ENCODE data around the gene PKNOX1. TPM values are rescaled to one million over a fixed set of nuclear protein-coding genes. Genes with fewer than 3 reads are reported as not detected.
"Not testable (repeated sequence)": the region's sequence is repeated elsewhere in the genome, so short reads cannot be mapped to it uniquely, and the experiment has no call there.

PKNOX1 gene
- total and polyA plus RNA-seq, 7 experiments from 2014 or later: 14.7 to 24.7 (median 19.4) TPM

- ATAC-seq (no peak), DNase-seq (no peak)
- Mint-ChIP-seq H3K9me3 (peaks cover 0 to 2% (median 0%) of the 10 kb centered on the region in 11 donors), H3K36me3 (peaks cover 3 to 10% (median 4%) of the 10 kb centered on the region in 5 donors), H3K27me3 (no peaks in the 10 kb centered on the region), H3K4me1 (peaks cover 6 to 47% (median 31%) of the 10 kb centered on the region in 7 donors), H3K4me3 (peak overlapping the region in 5 of 10 donors; percentile 3 to 35 (median 10)), H3K27ac (peak overlapping the region in 6 of 9 donors; percentile 4 to 91 (median 47))
- peaks cover 0 to 7% (median 0%) of the 10 kb centered on the region in 3 experiments for H3K36me3 ChIP-seq (ENCODE audit: control insufficient read depth in 2 of 3, insufficient read depth in 3 of 3, low read length in 3 of 3)
- H3K4me3 ChIP-seq (ENCODE audit: low read length): no peak overlapping the region
- ChIA-PET CTCF (interaction anchor here (0.6 kb wide), 1 partner anchor 674 kb away, joined by 4 read pairs; no protein-coding TSS in a partner anchor), POLR2A (no interaction called here)
- peak overlapping the region; percentile 2 for H3K27ac ChIP-seq (ENCODE audit: low read depth, low read length)
- intact Hi-C loops (cut with micrococcal nuclease): loop anchor here in 1 of 2 donors (1.0 kb wide), 1 partner anchor 8 kb away; no protein-coding TSS in a partner anchor
- H3K4me1 ChIP-seq (ENCODE audit: control insufficient read depth in 2 of 2, insufficient read depth in 2 of 2, low read length in 2 of 2): no peaks in the 10 kb centered on the region
- H3K27me3 ChIP-seq (ENCODE audit: control insufficient read depth in 2 of 2, insufficient read depth in 2 of 2, low read length in 2 of 2): no peaks in the 10 kb centered on the region
- H3K9me3 ChIP-seq (ENCODE audit: control insufficient read depth in 2 of 3, low read length in 3 of 3): no peaks in the 10 kb centered on the region
These were observed 8.7 kb downstream of the PKNOX1 start for GRCh38 chr21:42983103-42983502.

GRCh38 chr21:42983869-42984268 lies 9.5 kb downstream of the PKNOX1 start:
- H3K27ac Mint-ChIP-seq: no peak overlapping the region
- peaks cover 6 to 46% (median 30%) of the 10 kb centered on the region in 7 donors for H3K4me1 Mint-ChIP-seq

GRCh38 chr21:42986125-42986783 lies 11.9 kb downstream of the PKNOX1 start:
- Histone ChIP-seq H3K36me3 (ENCODE audit: control insufficient read depth in 2 of 3, insufficient read depth in 3 of 3, low read length in 3 of 3) (no peaks in the 10 kb centered on the region), H3K27me3 (ENCODE audit: control insufficient read depth in 2 of 2, insufficient read depth in 2 of 2, low read length in 2 of 2) (no peaks in the 10 kb centered on the region), H3K4me1 (ENCODE audit: control insufficient read depth in 2 of 2, insufficient read depth in 2 of 2, low read length in 2 of 2) (no peaks in the 10 kb centered on the region), H3K27ac (ENCODE audit: low read depth, low read length) (no peak overlapping the region), H3K9me3 (ENCODE audit: control insufficient read depth in 2 of 3, low read length in 3 of 3) (no peaks in the 10 kb centered on the region), H3K4me3 (ENCODE audit: low read length) (no peak overlapping the region)
- intact Hi-C loops (cut with micrococcal nuclease): no loop called here
- Mint-ChIP-seq H3K9me3 (peaks cover 0 to 2% (median 0%) of the 10 kb centered on the region in 11 donors), H3K4me1 (peaks cover 0 to 39% (median 22%) of the 10 kb centered on the region in 7 donors), H3K27ac (no peak overlapping the region), H3K27me3 (no peaks in the 10 kb centered on the region), H3K4me3 (no peak overlapping the region), H3K36me3 (peaks cover 0 to 4% (median 0%) of the 10 kb centered on the region in 5 donors)
- ChIA-PET CTCF (interaction anchor here (0.8 kb wide), 1 partner anchor 393 kb away, joined by 3 read pairs; no protein-coding TSS in a partner anchor), POLR2A (no interaction called here)
- DNase-seq (no peak), ATAC-seq (no peak)

More at GRCh38 chr21:42983869-42984268, 9.5 kb downstream of the PKNOX1 start:
- no peak overlapping the region for H3K4me3 Mint-ChIP-seq
- peaks cover 3 to 10% (median 4%) of the 10 kb centered on the region in 5 donors for H3K36me3 Mint-ChIP-seq
- Histone ChIP-seq H3K27ac (ENCODE audit: low read depth, low read length) (no peak overlapping the region), H3K27me3 (ENCODE audit: control insufficient read depth in 2 of 2, insufficient read depth in 2 of 2, low read length in 2 of 2) (no peaks in the 10 kb centered on the region), H3K4me1 (ENCODE audit: control insufficient read depth in 2 of 2, insufficient read depth in 2 of 2, low read length in 2 of 2) (no peaks in the 10 kb centered on the region), H3K9me3 (ENCODE audit: control insufficient read depth in 2 of 3, low read length in 3 of 3) (no peaks in the 10 kb centered on the region), H3K4me3 (ENCODE audit: low read length) (no peak overlapping the region), H3K36me3 (ENCODE audit: control insufficient read depth in 2 of 3, insufficient read depth in 3 of 3, low read length in 3 of 3) (peaks cover 0 to 4% (median 0%) of the 10 kb centered on the region in 3 experiments)
- no peaks in the 10 kb centered on the region for H3K27me3 Mint-ChIP-seq
- CTCF ChIA-PET: interaction anchor here (0.6 kb wide), 1 partner anchor 675 kb away, joined by 4 read pairs; no protein-coding TSS in a partner anchor
- POLR2A ChIA-PET: no interaction called here
- ATAC-seq (no peak), DNase-seq (no peak)
- intact Hi-C loops (cut with micrococcal nuclease): loop anchor here in 1 of 2 donors (1.0 kb wide), 1 partner anchor 9 kb away; no protein-coding TSS in a partner anchor
- H3K9me3 Mint-ChIP-seq: peaks cover 0 to 2% (median 0%) of the 10 kb centered on the region in 11 donors

GRCh38 chr21:42988236-42988965 lies 14.0 kb downstream of the PKNOX1 start:
- Histone ChIP-seq H3K4me1 (ENCODE audit: control insufficient read depth in 2 of 2, insufficient read depth in 2 of 2, low read length in 2 of 2) (no peaks in the 10 kb centered on the region), H3K9me3 (ENCODE audit: control insufficient read depth in 2 of 3, low read length in 3 of 3) (no peaks in the 10 kb centered on the region), H3K27ac (ENCODE audit: low read depth, low read length) (no peak overlapping the region), H3K27me3 (ENCODE audit: control insufficient read depth in 2 of 2, insufficient read depth in 2 of 2, low read length in 2 of 2) (no peaks in the 10 kb centered on the region), H3K36me3 (ENCODE audit: control insufficient read depth in 2 of 3, insufficient read depth in 3 of 3, low read length in 3 of 3) (no peaks in the 10 kb centered on the region), H3K4me3 (ENCODE audit: low read length) (no peak overlapping the region)
- ChIA-PET CTCF (no interaction called here), POLR2A (no interaction called here)
- Mint-ChIP-seq H3K27me3 (no peaks in the 10 kb centered on the region), H3K36me3 (peaks cover 0 to 4% (median 0%) of the 10 kb centered on the region in 5 donors), H3K4me1 (peaks cover 0 to 26% (median 16%) of the 10 kb centered on the region in 7 donors), H3K4me3 (no peak overlapping the region), H3K27ac (peak overlapping the region in 1 of 9 donors; percentile 30), H3K9me3 (peaks cover 0 to 2% (median 0%) of the 10 kb centered on the region in 11 donors)
- ATAC-seq (no peak), DNase-seq (no peak)
- intact Hi-C loops (cut with micrococcal nuclease): no loop called here

- ATAC-seq; CTCF ChIA-PET; DNase-seq; POLR2A ChIA-PET; H3K27me3 Mint-ChIP-seq; H3K27ac ChIP-seq (ENCODE audit: low read depth, low read length); intact Hi-C loops (cut with micrococcal nuclease); H3K4me3 ChIP-seq (ENCODE audit: low read length); H3K36me3 ChIP-seq (ENCODE audit: control insufficient read depth in 2 of 3, insufficient read depth in 3 of 3, low read length in 3 of 3); H3K4me1 ChIP-seq (ENCODE audit: control insufficient read depth in 2 of 2, insufficient read depth in 2 of 2, low read length in 2 of 2); H3K9me3 ChIP-seq (ENCODE audit: control insufficient read depth in 2 of 3, low read length in 3 of 3); H3K27me3 ChIP-seq (ENCODE audit: control insufficient read depth in 2 of 2, insufficient read depth in 2 of 2, low read length in 2 of 2); H3K36me3 Mint-ChIP-seq; H3K4me3 Mint-ChIP-seq; H3K9me3 Mint-ChIP-seq: not testable (repeated sequence)
- Mint-ChIP-seq H3K27ac (peak overlapping the region in 2 of 9 donors; percentile 13 to 44), H3K4me1 (peaks cover 0 to 21% (median 10%) of the 10 kb centered on the region in 7 donors)
These were observed 15.0 kb downstream of the PKNOX1 start for GRCh38 chr21:42989370-42989769.

- H3K27ac Mint-ChIP-seq: peak overlapping the region in 4 of 9 donors; percentile 1 to 82 (median 16)
- CTCF ChIA-PET: interaction anchor here (0.6 kb wide), 1 partner anchor 397 kb away, joined by 3 read pairs; no protein-coding TSS in a partner anchor
- H3K27me3 Mint-ChIP-seq: no peaks in the 10 kb centered on the region
- intact Hi-C loops (cut with micrococcal nuclease): no loop called here
- peaks cover 0 to 4% (median 0%) of the 10 kb centered on the region in 5 donors for H3K36me3 Mint-ChIP-seq
- no peak for DNase-seq
- ATAC-seq: no peak
- Histone ChIP-seq H3K4me3 (ENCODE audit: low read length) (no peak overlapping the region), H3K9me3 (ENCODE audit: control insufficient read depth in 2 of 3, low read length in 3 of 3) (no peaks in the 10 kb centered on the region), H3K4me1 (ENCODE audit: control insufficient read depth in 2 of 2, insufficient read depth in 2 of 2, low read length in 2 of 2) (no peaks in the 10 kb centered on the region), H3K36me3 (ENCODE audit: control insufficient read depth in 2 of 3, insufficient read depth in 3 of 3, low read length in 3 of 3) (no peaks in the 10 kb centered on the region), H3K27me3 (ENCODE audit: control insufficient read depth in 2 of 2, insufficient read depth in 2 of 2, low read length in 2 of 2) (no peaks in the 10 kb centered on the region), H3K27ac (ENCODE audit: low read depth, low read length) (no peak overlapping the region)
- no peak overlapping the region for H3K4me3 Mint-ChIP-seq
- H3K9me3 Mint-ChIP-seq: peaks cover 0 to 2% (median 0%) of the 10 kb centered on the region in 11 donors
- peaks cover 0 to 21% (median 10%) of the 10 kb centered on the region in 7 donors for H3K4me1 Mint-ChIP-seq
- POLR2A ChIA-PET: no interaction called here
These were observed 15.7 kb downstream of the PKNOX1 start for GRCh38 chr21:42989816-42990650.
